Omental fat pad (tissue), 4 donors: ENCODE measurements around the gene TMEM185A. TPM values are rescaled to one million over a fixed set of nuclear protein-coding genes. Genes with fewer than 3 reads are reported as not detected.
"Not testable (repeated sequence)": the region's sequence is repeated elsewhere in the genome, so short reads cannot be mapped to it uniquely, and the experiment has no call there.

Source experiments
- ATAC-seq: fragments of 150-250 bp; one replicate; pipeline ENCODE4 v1.9.1; 2016; ENCODE audit warnings: mild to moderate bottlenecking, moderate library complexity; ENCODE audit not compliant: low FRiP score
- DNase-seq: peaks from one replicate; pipeline ENCODE4 v3.0.0-alpha.2; 2019; ENCODE audit warnings: low spot score
- CTCF ChIP-seq, 3 donors: fragments of 450-650 bp; IDR thresholded peaks; one replicate each; pipeline ENCODE4 v1.5.1; 2016 to 2017; ENCODE audit warnings: antibody characterized with exemption in 3 of 3, mild to moderate bottlenecking in 3 of 3, moderate library complexity in 2 of 3
- total RNA-seq, 4 donors: library from RNA; depleted of rRNA; stranded (reverse); fragments of >200 nt; gene quantifications; one replicate each; pipeline ENCODE4 v1.1.0, GENCODE V29; 2016

The TMEM185A gene
- total RNA-seq, 4 donors from 2014 or later, result 10.3 to 21.0 (median 16.3) TPM

DNA sequence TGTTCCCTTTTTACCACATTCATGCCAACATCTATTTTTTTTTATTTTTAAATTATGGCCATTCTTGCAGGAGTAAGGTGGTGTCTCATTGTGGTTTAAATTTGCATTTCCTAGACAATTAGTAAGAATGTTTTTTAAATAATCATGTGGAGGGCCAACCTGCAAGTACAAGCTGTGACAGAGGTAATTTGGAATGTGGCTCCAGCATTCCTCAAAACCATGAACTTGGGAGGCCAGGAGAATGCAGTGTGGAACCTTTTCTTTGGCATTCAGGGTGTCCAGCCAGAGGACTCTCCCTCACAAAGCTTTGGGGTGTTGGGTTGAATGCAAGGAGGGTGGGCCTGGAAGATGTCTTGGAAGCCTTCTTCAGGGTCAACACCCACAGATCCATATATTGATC lies 7.3 kb upstream of the TMEM185A start:
- no peak for DNase-seq
- ATAC-seq, result no peak
- no peak for TF ChIP-seq CTCF (IDR thresholded peaks at IDR 0.05)

- DNase-seq (no peak), ATAC-seq (no peak)
- TF ChIP-seq CTCF (IDR thresholded peaks at IDR 0.05), result no peak
Observed at GRCh38 chrX:149633511-149633910, 1.9 kb upstream of the TMEM185A start.

DNA sequence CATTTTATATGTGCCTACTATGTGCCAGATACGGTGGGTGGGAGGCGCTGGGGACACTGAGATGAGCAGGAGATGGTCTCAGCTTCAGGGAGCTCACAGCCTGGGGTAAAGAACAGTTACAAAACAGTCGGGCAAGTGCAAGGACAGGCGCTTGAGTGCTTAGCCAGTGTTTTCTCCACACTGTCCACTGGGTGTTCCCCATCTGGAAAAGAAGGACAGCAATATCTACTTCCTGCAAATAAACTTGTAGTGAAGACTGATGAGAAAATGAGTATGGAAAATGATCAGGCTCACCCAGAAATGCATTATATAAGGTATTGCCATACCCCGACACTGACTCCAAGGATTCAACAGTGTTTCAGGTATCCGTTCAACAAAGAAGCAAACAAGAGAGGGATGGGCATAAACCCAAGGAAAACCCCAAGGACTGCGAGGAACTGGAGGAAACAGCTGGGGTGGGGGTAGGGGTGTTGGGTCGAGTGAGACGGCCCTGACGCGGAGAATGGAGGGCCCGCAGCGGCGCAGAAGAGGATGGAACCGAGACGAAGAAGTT lies 835 bp downstream of the TMEM185A start:
- peak; percentile 56 for ATAC-seq
- no peak for DNase-seq
- no peak for TF ChIP-seq CTCF (IDR thresholded peaks at IDR 0.05)

- no peak for TF ChIP-seq CTCF (IDR thresholded peaks at IDR 0.05)
- DNase-seq (no peak), ATAC-seq (no peak)
Observed at GRCh38 chrX:149629730-149630387, 1.7 kb downstream of the TMEM185A start.

GRCh38 chrX:149628768-149629167 lies 2.8 kb downstream of the TMEM185A start:
- no peak for ATAC-seq
- DNase-seq, result no peak
- TF ChIP-seq CTCF (IDR thresholded peaks at IDR 0.05), result no peak

GRCh38 chrX:149628280-149628679 lies 3.3 kb downstream of the TMEM185A start:
- DNase-seq (no peak), ATAC-seq (no peak)
- TF ChIP-seq CTCF (IDR thresholded peaks at IDR 0.05), result no peak

GRCh38 chrX:149626829-149627228 lies 4.8 kb downstream of the TMEM185A start:
- DNase-seq, ATAC-seq: not testable (repeated sequence)

- ATAC-seq, DNase-seq: not testable (repeated sequence)
Observed at GRCh38 chrX:149619662-149620061, 11.9 kb downstream of the TMEM185A start.
